KMS-11 (cell line): ENCODE measurements around the gene PPP1R9B.

ENCODE experiments used
- H2AFZ ChIP-seq: fragments of 200-600 bp; sonication (generic); 2 replicates; pipeline ENCODE4 v1.6.1; 2016; ENCODE audit warnings: antibody characterized with exemption, mixed run types, low read depth
- H3K27ac ChIP-seq: fragments of 200-600 bp; sonication (generic); 2 replicates; pipeline ENCODE4 v1.6.1; 2016; ENCODE audit warnings: mild to moderate bottlenecking, mixed run types
- H3K27me3 ChIP-seq: fragments of 200-600 bp; sonication (generic); 2 replicates; pipeline ENCODE4 v1.6.1; 2017; ENCODE audit warnings: mild to moderate bottlenecking, low read depth, mixed run types, moderate library complexity; ENCODE audit not compliant: insufficient read depth
- H3K36me3 ChIP-seq: fragments of 200-600 bp; sonication (generic); 2 replicates; pipeline ENCODE4 v1.6.1; 2017; ENCODE audit warnings: mild to moderate bottlenecking, mixed run types; ENCODE audit not compliant: insufficient read depth
- H3K4me1 ChIP-seq: fragments of 200-600 bp; sonication (generic); 2 replicates; pipeline ENCODE4 v1.6.1; 2016; ENCODE audit warnings: mild to moderate bottlenecking, low read depth, mixed run types; ENCODE audit not compliant: poor library complexity, severe bottlenecking
- H3K4me2 ChIP-seq: fragments of 200-600 bp; sonication (generic); 2 replicates; pipeline ENCODE4 v1.7.0; 2016; ENCODE audit warnings: mild to moderate bottlenecking, mixed run types
- H3K4me3 ChIP-seq: fragments of 200-600 bp; sonication (generic); IDR thresholded peaks from 2 replicates; pipeline ENCODE4 v1.6.1; 2017; ENCODE audit warnings: low read depth, low read length, mixed read lengths; ENCODE audit not compliant: insufficient read depth
- H3K79me2 ChIP-seq: fragments of 200-600 bp; sonication (generic); 2 replicates; pipeline ENCODE4 v1.6.1; 2016; ENCODE audit warnings: low read depth, mixed run types; ENCODE audit not compliant: insufficient read depth
- H3K9ac ChIP-seq: fragments of 200-600 bp; sonication (generic); 2 replicates; pipeline ENCODE4 v1.6.1; 2016; ENCODE audit warnings: mild to moderate bottlenecking, mixed run types
- H4K20me1 ChIP-seq: fragments of 200-600 bp; sonication (generic); 2 replicates; pipeline ENCODE4 v1.6.1; 2016; ENCODE audit warnings: mild to moderate bottlenecking, mixed run types; ENCODE audit not compliant: insufficient read depth
- CTCF ChIP-seq: fragments of 200-600 bp; sonication (generic); conservative IDR thresholded peaks from 2 replicates; pipeline ENCODE4 v1.6.1; 2017; ENCODE audit warnings: low read depth, mild to moderate bottlenecking, antibody characterized with exemption, low read length, moderate library complexity, mixed read lengths

Gene PPP1R9B

GRCh38 chr17:50139185-50139783 is 11.2 kb downstream of the PPP1R9B start:
- H3K4me2 ChIP-seq, result no peak overlapping the region
- no peaks in the 10 kb centered on the region for H4K20me1 ChIP-seq
- no peaks in the 10 kb centered on the region for H3K27me3 ChIP-seq
- H3K4me1 ChIP-seq, result peaks cover 7% of the 10 kb centered on the region
- H2AFZ ChIP-seq, result no peak overlapping the region
- no peak overlapping the region for H3K4me3 ChIP-seq
- no peak overlapping the region for H3K27ac ChIP-seq
- no peak for TF ChIP-seq CTCF
- H3K79me2 ChIP-seq, result no peaks in the 10 kb centered on the region
- no peak overlapping the region for H3K9ac ChIP-seq
- H3K36me3 ChIP-seq, result peaks cover 14% of the 10 kb centered on the region; the same call in 1 of the 2 replicates

GRCh38 chr17:50137042-50137441 is 13.4 kb downstream of the PPP1R9B start:
- H2AFZ ChIP-seq, result no peak overlapping the region
- peaks cover 13% of the 10 kb centered on the region; the same call in 1 of the 2 replicates for H3K36me3 ChIP-seq
- no peak overlapping the region for H3K27ac ChIP-seq
- H3K79me2 ChIP-seq, result no peaks in the 10 kb centered on the region
- no peaks in the 10 kb centered on the region for H4K20me1 ChIP-seq
- peaks cover 8% of the 10 kb centered on the region for H3K4me1 ChIP-seq
- no peak overlapping the region for H3K4me3 ChIP-seq
- no peak for TF ChIP-seq CTCF
- no peak overlapping the region for H3K9ac ChIP-seq
- H3K4me2 ChIP-seq, result no peak overlapping the region
- H3K27me3 ChIP-seq, result no peaks in the 10 kb centered on the region

GRCh38 chr17:50136096-50136687 is 14.3 kb downstream of the PPP1R9B start:
- H3K4me2 ChIP-seq, result no peak overlapping the region
- H3K4me3 ChIP-seq, result no peak overlapping the region
- no peak overlapping the region for H3K27ac ChIP-seq
- H2AFZ ChIP-seq, result no peak overlapping the region
- H3K9ac ChIP-seq, result no peak overlapping the region
- no peaks in the 10 kb centered on the region for H3K27me3 ChIP-seq
- H3K79me2 ChIP-seq, result no peaks in the 10 kb centered on the region
- TF ChIP-seq CTCF, result no peak
- peaks cover 15% of the 10 kb centered on the region for H3K4me1 ChIP-seq
- no peaks in the 10 kb centered on the region for H4K20me1 ChIP-seq
- H3K36me3 ChIP-seq, result peaks cover 7% of the 10 kb centered on the region; the same call in 1 of the 2 replicates

- Histone ChIP-seq H3K4me3 (no peak overlapping the region), H3K27ac (no peak overlapping the region), H3K9ac (no peak overlapping the region), H3K4me1 (peaks cover 17% of the 10 kb centered on the region), H3K79me2 (no peaks in the 10 kb centered on the region), H3K4me2 (no peak overlapping the region), H2AFZ (no peak overlapping the region), H4K20me1 (no peaks in the 10 kb centered on the region), H3K36me3 (peaks cover 7% of the 10 kb centered on the region; the same call in 1 of the 2 replicates), H3K27me3 (peaks cover 4% of the 10 kb centered on the region; the same call in 1 of the 2 replicates)
- TF ChIP-seq CTCF, result no peak
Measured at GRCh38 chr17:50135316-50136095, 15.0 kb downstream of the PPP1R9B start.
